B cell (primary cell): ENCODE measurements around the gene DEDD2. TPM values are rescaled to one million over a fixed set of nuclear protein-coding genes. Genes with fewer than 3 reads are reported as not detected.

Experiments
- ATAC-seq: fragments of 200-7000 bp; cut with Tn5 transposase; one replicate; pipeline ENCODE4 v1.10.0; 2021; ENCODE audit warnings: low read depth, mild to moderate bottlenecking, moderate number of reproducible peaks, moderate library complexity
- CTCF ChIA-PET: fragments of 350-600 bp; sonication (Branson Sonifier 250); formaldehyde crosslinking; loops from one replicate; lab custom pipeline; 2021; ENCODE audit warnings: antibody characterized with exemption, inconsistent platforms; lab: Charles Lee
- POLR2A ChIA-PET: fragments of 350-600 bp; sonication (Branson Sonifier 250); formaldehyde crosslinking; loops from one replicate; lab custom pipeline; 2021; ENCODE audit warnings: antibody characterized with exemption; lab: Charles Lee
- DNase-seq: peaks from one replicate; pipeline ENCODE4 v3.0.0; 2013
- H2AFZ ChIP-seq: 2 replicates; pipeline ENCODE4 v1.6.1; 2012; ENCODE audit warnings: mild to moderate bottlenecking, low read depth, low read length; ENCODE audit not compliant: insufficient read depth, poor library complexity, severe bottlenecking
- H3K27ac ChIP-seq, 2 donors: 1 replicate in 1 of 2; 2 replicates in 1 of 2; pipeline ENCODE4 v1.5.1; 2012 to 2013; ENCODE audit warnings: low read length in 2 of 2, mild to moderate bottlenecking in 2 of 2, moderate library complexity in 1 of 2
- H3K27me3 ChIP-seq, 4 experiments: fragments of 200-600 bp in 1 of 4; sonication (generic) in 1 of 4; replicated peaks in 1 of 4; 1 replicate in 2 of 4; 2 replicates in 2 of 4; pipeline versions ENCODE4 v1.6.1 to v1.7.0; 2013 to 2016; ENCODE audit warnings: low read length in 3 of 4, mild to moderate bottlenecking in 2 of 4, mixed read lengths in 1 of 4, moderate library complexity in 1 of 4; ENCODE audit not compliant: insufficient read depth in 4 of 4, control insufficient read depth in 3 of 4; ENCODE audit errors: control extremely low read depth in 1 of 4
- H3K36me3 ChIP-seq, 2 experiments: replicated peaks in 1 of 2; 1 replicate in 1 of 2; 2 replicates in 1 of 2; pipeline versions ENCODE4 v1.6.1 to v1.7.1; 2013; ENCODE audit warnings: low read length in 1 of 2; ENCODE audit not compliant: insufficient read depth in 2 of 2, control insufficient read depth in 1 of 2; ENCODE audit errors: control extremely low read depth in 1 of 2, extremely low read depth in 1 of 2
- H3K4me1 ChIP-seq, 2 donors: fragments of 200-600 bp in 1 of 2; sonication (generic) in 1 of 2; 1 replicate in 1 of 2; 2 replicates in 1 of 2; pipeline versions ENCODE4 v1.5.1 to v1.6.1; 2013 to 2017; ENCODE audit warnings: low read length in 2 of 2; ENCODE audit not compliant: control insufficient read depth in 2 of 2, insufficient read depth in 2 of 2
- H3K4me2 ChIP-seq: replicated peaks from 2 replicates; pipeline ENCODE3; 2012; ENCODE audit warnings: mild to moderate bottlenecking, low read depth, low read length; ENCODE audit not compliant: poor library complexity, severe bottlenecking
- H3K4me3 ChIP-seq, 5 experiments: fragments of 200-600 bp in 1 of 5; sonication (generic) in 1 of 5; 1 replicate in 3 of 5; 2 replicates in 2 of 5; pipeline versions ENCODE4 v1.5.1 to v1.7.0; 2011 to 2016; ENCODE audit warnings: low read length in 4 of 5, mild to moderate bottlenecking in 4 of 5, low read depth in 2 of 5, control low read depth in 1 of 5, moderate library complexity in 1 of 5; ENCODE audit not compliant: insufficient read depth in 1 of 5; ENCODE audit errors: control extremely low read depth in 1 of 5, extremely low read depth in 1 of 5
- H3K79me2 ChIP-seq: fragments of 200-600 bp; sonication (generic); one replicate; pipeline ENCODE4 v1.6.0; 2016; ENCODE audit warnings: low read length; ENCODE audit not compliant: control insufficient read depth, insufficient read depth
- H3K9ac ChIP-seq: fragments of 200-600 bp; sonication (generic); 2 replicates; pipeline ENCODE4 v1.6.1; 2017; ENCODE audit warnings: mild to moderate bottlenecking, low read length, moderate library complexity
- H3K9me3 ChIP-seq, 3 donors: one replicate each; pipeline versions ENCODE4 v1.6.1 to v1.7.1; 2013; ENCODE audit warnings: low read length in 2 of 3; ENCODE audit not compliant: control insufficient read depth in 2 of 3, insufficient read depth in 1 of 3; ENCODE audit errors: control extremely low read depth in 1 of 3
- H4K20me1 ChIP-seq: 2 replicates; pipeline ENCODE4 v1.6.0; 2012; ENCODE audit warnings: mild to moderate bottlenecking, low read length; ENCODE audit not compliant: insufficient read depth, control insufficient read depth, poor library complexity, severe bottlenecking
- H3K27ac Mint-ChIP-seq: one replicate; pipeline ENCODE4 v1.8.0; 2021; ENCODE audit warnings: mixed read lengths
- H3K27me3 Mint-ChIP-seq: one replicate; pipeline ENCODE4 v1.8.0; 2021; ENCODE audit warnings: mixed read lengths
- H3K4me1 Mint-ChIP-seq: one replicate; pipeline ENCODE4 v1.8.0; 2021; ENCODE audit warnings: mixed read lengths
- H3K4me3 Mint-ChIP-seq: one replicate; pipeline ENCODE4 v1.8.0; 2021; ENCODE audit warnings: mixed read lengths
- H3K9me3 Mint-ChIP-seq: one replicate; pipeline ENCODE4 v1.8.0; 2022; ENCODE audit warnings: mixed read lengths; ENCODE audit not compliant: insufficient read depth
- EZH2 ChIP-seq: IDR thresholded peaks from 2 replicates; pipeline ENCODE4 v1.6.1; 2012; ENCODE audit warnings: borderline replicate concordance, low read depth, mild to moderate bottlenecking, moderate library complexity, low read length; ENCODE audit not compliant: insufficient read depth, poor library complexity, severe bottlenecking
- WGBS: methylation state at CpG from one replicate; pipeline ENCODE4 v1.1.5; 2013; ENCODE audit warnings: missing lambda C conversion rate; ENCODE audit not compliant: insufficient coverage; 5-methylcytosine and 5-hydroxymethylcytosine counted together
- intact Hi-C: fragments of 100-400 bp; cut with micrococcal nuclease; formaldehyde crosslinking; loops from one replicate; pipeline ENCODE4 v1.10.0; 2022
- polyA plus RNA-seq: library from polyadenylated mRNA; depleted of rRNA; stranded (reverse); fragments of >200 nt; gene quantifications from 2 replicates; pipeline ENCODE4 v1.2.3, GENCODE V29; 2012
- total RNA-seq, 2 donors: library from RNA; stranded (reverse); fragments of 120-200 nt in 1 of 2; gene quantifications; 1 replicate in 1 of 2; 2 replicates in 1 of 2; pipeline versions ENCODE4 v1.2.3 to v1.2.4, GENCODE V29; 2013 to 2022
- TF ChIP-seq, protein P1 (sequence below): fragments of 200-600 bp; IDR thresholded peaks from one replicate; pipeline ENCODE4 v1.8.0; 2022; ENCODE audit warnings: antibody characterized with exemption, mild to moderate bottlenecking

DEDD2 gene
- total and polyA plus RNA-seq, 2 donors (not counting 1 experiment from before 2014, with no cell fraction given) = 52.8 to 90.6 TPM

GRCh38 chr19:42151782-42152684 lies 65.4 kb downstream of the DEDD2 start:
- no peaks in the 10 kb centered on the region for H3K9me3 ChIP-seq
- no peak overlapping the region for H3K9ac ChIP-seq
- H2AFZ ChIP-seq = no peak overlapping the region
- WGBS = 88% methylated on average over 11 of the region's 20 CpGs
- H3K79me2 ChIP-seq = peaks cover 18% of the 10 kb centered on the region
- H4K20me1 ChIP-seq = peaks cover 37% of the 10 kb centered on the region
- ChIA-PET POLR2A (no interaction called here), CTCF (no interaction called here)
- H3K36me3 ChIP-seq = peaks cover 0 to 4% of the 10 kb centered on the region in 2 experiments
- no peak overlapping the region for H3K27ac Mint-ChIP-seq
- H3K27me3 ChIP-seq = no peaks in the 10 kb centered on the region
- no peak overlapping the region for H3K4me3 ChIP-seq
- H3K4me1 Mint-ChIP-seq = peaks cover 33% of the 10 kb centered on the region
- intact Hi-C loops = no loop called here
- no peak overlapping the region for H3K27ac ChIP-seq
- DNase-seq (no peak), ATAC-seq (no peak)
- H3K4me1 ChIP-seq = peaks cover 23% of the 10 kb centered on the region in 2 donors
- H3K27me3 Mint-ChIP-seq = no peaks in the 10 kb centered on the region
- H3K4me3 Mint-ChIP-seq = no peak overlapping the region
- no peaks in the 10 kb centered on the region for H3K9me3 Mint-ChIP-seq
- no peak for TF ChIP-seq EZH2
- TF ChIP-seq, protein P1, sequence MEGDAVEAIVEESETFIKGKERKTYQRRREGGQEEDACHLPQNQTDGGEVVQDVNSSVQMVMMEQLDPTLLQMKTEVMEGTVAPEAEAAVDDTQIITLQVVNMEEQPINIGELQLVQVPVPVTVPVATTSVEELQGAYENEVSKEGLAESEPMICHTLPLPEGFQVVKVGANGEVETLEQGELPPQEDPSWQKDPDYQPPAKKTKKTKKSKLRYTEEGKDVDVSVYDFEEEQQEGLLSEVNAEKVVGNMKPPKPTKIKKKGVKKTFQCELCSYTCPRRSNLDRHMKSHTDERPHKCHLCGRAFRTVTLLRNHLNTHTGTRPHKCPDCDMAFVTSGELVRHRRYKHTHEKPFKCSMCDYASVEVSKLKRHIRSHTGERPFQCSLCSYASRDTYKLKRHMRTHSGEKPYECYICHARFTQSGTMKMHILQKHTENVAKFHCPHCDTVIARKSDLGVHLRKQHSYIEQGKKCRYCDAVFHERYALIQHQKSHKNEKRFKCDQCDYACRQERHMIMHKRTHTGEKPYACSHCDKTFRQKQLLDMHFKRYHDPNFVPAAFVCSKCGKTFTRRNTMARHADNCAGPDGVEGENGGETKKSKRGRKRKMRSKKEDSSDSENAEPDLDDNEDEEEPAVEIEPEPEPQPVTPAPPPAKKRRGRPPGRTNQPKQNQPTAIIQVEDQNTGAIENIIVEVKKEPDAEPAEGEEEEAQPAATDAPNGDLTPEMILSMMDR = no peak
- H3K4me2 ChIP-seq = no peak overlapping the region

- Histone ChIP-seq H3K9ac (no peak overlapping the region), H3K27ac (no peak overlapping the region), H3K36me3 (no peaks in the 10 kb centered on the region), H3K9me3 (no peaks in the 10 kb centered on the region), H3K4me3 (no peak overlapping the region), H3K79me2 (peaks cover 20% of the 10 kb centered on the region), H2AFZ (no peak overlapping the region), H3K27me3 (no peaks in the 10 kb centered on the region), H4K20me1 (peaks cover 43% of the 10 kb centered on the region), H3K4me1 (peaks cover 23% of the 10 kb centered on the region in 2 donors), H3K4me2 (no peak overlapping the region)
- ChIA-PET POLR2A (no interaction called here), CTCF (no interaction called here)
- Mint-ChIP-seq H3K27ac (no peak overlapping the region), H3K4me1 (peaks cover 33% of the 10 kb centered on the region), H3K4me3 (no peak overlapping the region), H3K9me3 (no peaks in the 10 kb centered on the region), H3K27me3 (no peaks in the 10 kb centered on the region)
- TF ChIP-seq EZH2 = no peak
- TF ChIP-seq, protein P1 = no peak
- DNase-seq (no peak), ATAC-seq (no peak)
- 78% methylated on average over 3 of the region's 9 CpGs for WGBS
- intact Hi-C loops = no loop called here
Observed at GRCh38 chr19:42150911-42151361, 66.5 kb downstream of the DEDD2 start.
